Panc1 (cell line): Measurements from ENCODE around the gene GPA33. TPM values are rescaled to one million over a fixed set of nuclear protein-coding genes. Genes with fewer than 3 reads are reported as not detected.
A peak's percentile ranks its signal among the peaks of the same experiment; 100 is the strongest.

Experiments used
- ATAC-seq: fragments of 200-7000 bp; cut with Tn5 transposase; 2 replicates; pipeline ENCODE4 v1.9.1; 2020; ENCODE audit warnings: mild to moderate bottlenecking, moderate library complexity
- BruUV-seq: library from RNA; stranded (reverse); fragments of 400-500 nt; replicated peaks from 2 replicates; lab custom pipeline; 2021; lab: Mats Ljungman, UMichigan
- CTCF ChIA-PET: fragments of 300-600 bp; sonication (Branson Sonifier 250); formaldehyde crosslinking; loops from one replicate; lab custom pipeline; 2022; ENCODE audit warnings: antibody characterized with exemption; lab: Charles Lee
- POLR2A ChIA-PET: fragments of 300-600 bp; sonication (Branson Sonifier 250); formaldehyde crosslinking; loops from one replicate; lab custom pipeline; 2022; ENCODE audit warnings: antibody characterized with exemption; lab: Charles Lee
- DNase-seq: peaks from one replicate; pipeline ENCODE4 v3.0.0-alpha.2; 2010; ENCODE audit warnings: low read depth, low spot score
- H3K27ac ChIP-seq: 2 replicates; pipeline ENCODE4 v1.5.1; 2011; ENCODE audit warnings: mild to moderate bottlenecking, low read length, inconsistent platforms
- H3K27me3 ChIP-seq: fragments of 200-500 bp; sonication (Bioruptor generic); 2 replicates; pipeline ENCODE4 v1.6.0; 2014; ENCODE audit warnings: low read length, inconsistent platforms; ENCODE audit not compliant: control insufficient read depth, insufficient read depth
- H3K36me3 ChIP-seq: fragments of 200-500 bp; sonication (Bioruptor generic); 2 replicates; pipeline ENCODE4 v1.5.1; 2014; ENCODE audit warnings: inconsistent platforms, mild to moderate bottlenecking, low read length, moderate library complexity; ENCODE audit not compliant: control insufficient read depth, insufficient read depth
- H3K4me1 ChIP-seq: 2 replicates; pipeline ENCODE4 v1.5.1; 2011; ENCODE audit warnings: inconsistent platforms, mild to moderate bottlenecking, low read length, moderate library complexity; ENCODE audit not compliant: control insufficient read depth, insufficient read depth
- H3K4me3 ChIP-seq, 2 experiments: 2 replicates each; pipeline ENCODE4 v1.5.1; 2011 to 2012; ENCODE audit warnings: low read depth in 2 of 2, low read length in 2 of 2, mild to moderate bottlenecking in 2 of 2, inconsistent platforms in 1 of 2, moderate library complexity in 1 of 2
- H3K9me3 ChIP-seq: fragments of 200-500 bp; sonication (Bioruptor generic); 2 replicates; pipeline ENCODE4 v1.5.1; 2014; ENCODE audit warnings: low read depth, mild to moderate bottlenecking, inconsistent platforms, low read length, moderate library complexity; ENCODE audit not compliant: control insufficient read depth, insufficient read depth
- CTCF ChIP-seq: fragments of 450-650 bp; IDR thresholded peaks from 2 replicates; pipeline ENCODE4 v1.5.1; 2017; ENCODE audit warnings: mild to moderate bottlenecking
- POLR2AphosphoS5 ChIP-seq: IDR thresholded peaks from 2 replicates; pipeline ENCODE4 v1.6.1; 2012; ENCODE audit warnings: mild to moderate bottlenecking, low read depth, low read length, moderate library complexity
- REST ChIP-seq, 2 experiments: IDR thresholded peaks; 2 replicates each; pipeline ENCODE4 v1.6.1; 2011 to 2012; ENCODE audit warnings: low read depth in 2 of 2, control low read depth in 1 of 2, low read length in 1 of 2, mild to moderate bottlenecking in 1 of 2, moderate library complexity in 1 of 2; ENCODE audit not compliant: insufficient read depth in 1 of 2
- SIN3A ChIP-seq: IDR thresholded peaks from 2 replicates; pipeline ENCODE4 v1.6.1; 2012; ENCODE audit warnings: low read depth, mild to moderate bottlenecking, low read length, moderate library complexity, borderline replicate concordance; ENCODE audit not compliant: insufficient read depth
- TCF7L2 ChIP-seq: IDR thresholded peaks from 2 replicates; pipeline ENCODE4 v1.6.1; 2011; ENCODE audit warnings: mild to moderate bottlenecking, low read depth, low read length, inconsistent platforms
- in situ Hi-C: cut with HindIII; loops from 2 replicates; pipeline ENCODE4 v1.10.0; 2016; ENCODE audit warnings: low sequenced_read_pairs, low pct_unique_long_range_greater_than_20kb
- intact Hi-C: fragments of 100-400 bp; cut with micrococcal nuclease; formaldehyde crosslinking; loops from one replicate; pipeline ENCODE4 v1.10.0; 2022; ENCODE audit not compliant: unreplicated experiment
- total RNA-seq: library from RNA; stranded (reverse); gene quantifications from one replicate; pipeline ENCODE4 v1.2.1, GENCODE V29; 2021; ENCODE audit not compliant: unreplicated experiment

GPA33 gene
- total RNA-seq, 1 experiment from 2014 or later: 0.18 TPM

- DNase-seq (no peak), ATAC-seq (no peak)
- H3K27ac ChIP-seq: no peak overlapping the region
- in situ Hi-C loops: no loop called here
- no peaks in the 10 kb centered on the region; the same call in 1 of the 2 replicates for H3K4me1 ChIP-seq
- no TSS peak for BruUV-seq
- H3K36me3 ChIP-seq: no peaks in the 10 kb centered on the region
- H3K9me3 ChIP-seq: no peaks in the 10 kb centered on the region
- CTCF ChIA-PET: no interaction called here
- intact Hi-C loops: no loop called here
- POLR2A ChIA-PET: no interaction called here
- TF ChIP-seq CTCF (no peak), REST (IDR thresholded peaks at IDR 0.05; ENCODE audit: insufficient read depth in 1 of 2, low read depth in 2 of 2, low read length in 1 of 2) (no peak), TCF7L2 (no peak), SIN3A (no peak), POLR2AphosphoS5 (no peak)
- peaks cover 6% of the 10 kb centered on the region; the same call in 1 of the 2 replicates for H3K27me3 ChIP-seq
- H3K4me3 ChIP-seq: no peak overlapping the region
Measured at GRCh38 chr1:167083066-167083665, 7.0 kb downstream of the GPA33 start.

- in situ Hi-C loops: no loop called here
- Histone ChIP-seq H3K27ac (no peak overlapping the region), H3K4me1 (no peaks in the 10 kb centered on the region; the same call in 1 of the 2 replicates), H3K9me3 (no peaks in the 10 kb centered on the region), H3K36me3 (no peaks in the 10 kb centered on the region), H3K4me3 (no peak overlapping the region), H3K27me3 (peaks cover 8% of the 10 kb centered on the region; the same call in 1 of the 2 replicates)
- no peak for TF ChIP-seq REST (IDR thresholded peaks at IDR 0.05; ENCODE audit: insufficient read depth in 1 of 2, low read depth in 2 of 2, low read length in 1 of 2)
- TF ChIP-seq POLR2AphosphoS5: no peak
- TF ChIP-seq SIN3A: no peak
- TF ChIP-seq CTCF: no peak
- no peak for TF ChIP-seq TCF7L2
- intact Hi-C loops: no loop called here
- CTCF ChIA-PET: no interaction called here
- no TSS peak for BruUV-seq
- DNase-seq (no peak), ATAC-seq (peak; percentile 71)
- POLR2A ChIA-PET: no interaction called here
Measured at GRCh38 chr1:167082511-167083027, 7.6 kb downstream of the GPA33 start.
